ENCODE measurements around the gene MSANTD1.

Gene MSANTD1

DNA sequence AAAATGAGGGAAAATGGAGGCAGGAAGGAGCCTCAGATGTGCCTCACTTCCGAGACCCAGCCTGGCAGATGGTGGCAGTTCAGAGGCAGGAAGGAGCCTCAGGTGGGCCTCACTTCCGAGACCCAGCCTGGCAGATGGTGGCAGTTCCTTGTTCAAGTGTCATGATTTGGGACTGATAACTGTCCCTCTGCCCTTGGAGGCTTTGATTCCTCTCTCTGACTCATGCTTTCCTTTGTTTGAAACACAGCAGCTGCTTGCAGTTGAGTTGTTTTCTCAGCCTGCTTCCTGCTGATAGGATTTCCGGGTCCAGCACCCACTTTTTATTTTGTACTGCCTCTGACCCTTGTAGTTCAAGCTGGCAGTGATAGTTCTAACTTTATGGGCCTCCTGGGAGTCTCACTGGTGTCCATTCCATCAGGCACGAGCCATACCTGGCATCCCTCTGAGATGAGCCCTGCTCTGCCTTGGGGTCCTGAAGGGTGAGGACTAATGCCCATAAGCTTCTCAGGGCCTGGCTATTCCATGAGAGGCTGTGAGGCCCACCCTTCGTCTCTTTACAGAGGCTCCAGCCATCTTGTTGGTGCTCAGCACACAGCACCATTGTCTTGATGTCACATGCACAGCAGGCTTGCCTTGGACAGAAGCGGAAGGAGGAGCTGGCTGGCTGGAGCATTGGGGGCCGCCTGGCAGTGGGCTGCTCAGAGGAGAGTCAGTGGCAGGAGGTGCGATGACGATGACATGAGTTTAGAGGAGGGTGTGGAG lies 56.8 kb downstream of the MSANTD1 start:
- no peak for DNase-seq

Measured in DMS79 (cell line).